CD4-positive, alpha-beta T cell treated with Interferon gamma for 1 hour (primary cell): ENCODE measurements around the gene MAGEC1.
"Not testable (repeated sequence)": the region's sequence is repeated elsewhere in the genome, so short reads cannot be mapped to it uniquely, and the experiment has no call there.

Source experiments
- DNase-seq: peaks from one replicate; pipeline ENCODE4 v3.0.0-alpha.2; 2020

MAGEC1 gene, protein sequence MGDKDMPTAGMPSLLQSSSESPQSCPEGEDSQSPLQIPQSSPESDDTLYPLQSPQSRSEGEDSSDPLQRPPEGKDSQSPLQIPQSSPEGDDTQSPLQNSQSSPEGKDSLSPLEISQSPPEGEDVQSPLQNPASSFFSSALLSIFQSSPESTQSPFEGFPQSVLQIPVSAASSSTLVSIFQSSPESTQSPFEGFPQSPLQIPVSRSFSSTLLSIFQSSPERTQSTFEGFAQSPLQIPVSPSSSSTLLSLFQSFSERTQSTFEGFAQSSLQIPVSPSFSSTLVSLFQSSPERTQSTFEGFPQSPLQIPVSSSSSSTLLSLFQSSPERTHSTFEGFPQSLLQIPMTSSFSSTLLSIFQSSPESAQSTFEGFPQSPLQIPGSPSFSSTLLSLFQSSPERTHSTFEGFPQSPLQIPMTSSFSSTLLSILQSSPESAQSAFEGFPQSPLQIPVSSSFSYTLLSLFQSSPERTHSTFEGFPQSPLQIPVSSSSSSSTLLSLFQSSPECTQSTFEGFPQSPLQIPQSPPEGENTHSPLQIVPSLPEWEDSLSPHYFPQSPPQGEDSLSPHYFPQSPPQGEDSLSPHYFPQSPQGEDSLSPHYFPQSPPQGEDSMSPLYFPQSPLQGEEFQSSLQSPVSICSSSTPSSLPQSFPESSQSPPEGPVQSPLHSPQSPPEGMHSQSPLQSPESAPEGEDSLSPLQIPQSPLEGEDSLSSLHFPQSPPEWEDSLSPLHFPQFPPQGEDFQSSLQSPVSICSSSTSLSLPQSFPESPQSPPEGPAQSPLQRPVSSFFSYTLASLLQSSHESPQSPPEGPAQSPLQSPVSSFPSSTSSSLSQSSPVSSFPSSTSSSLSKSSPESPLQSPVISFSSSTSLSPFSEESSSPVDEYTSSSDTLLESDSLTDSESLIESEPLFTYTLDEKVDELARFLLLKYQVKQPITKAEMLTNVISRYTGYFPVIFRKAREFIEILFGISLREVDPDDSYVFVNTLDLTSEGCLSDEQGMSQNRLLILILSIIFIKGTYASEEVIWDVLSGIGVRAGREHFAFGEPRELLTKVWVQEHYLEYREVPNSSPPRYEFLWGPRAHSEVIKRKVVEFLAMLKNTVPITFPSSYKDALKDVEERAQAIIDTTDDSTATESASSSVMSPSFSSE

DNA sequence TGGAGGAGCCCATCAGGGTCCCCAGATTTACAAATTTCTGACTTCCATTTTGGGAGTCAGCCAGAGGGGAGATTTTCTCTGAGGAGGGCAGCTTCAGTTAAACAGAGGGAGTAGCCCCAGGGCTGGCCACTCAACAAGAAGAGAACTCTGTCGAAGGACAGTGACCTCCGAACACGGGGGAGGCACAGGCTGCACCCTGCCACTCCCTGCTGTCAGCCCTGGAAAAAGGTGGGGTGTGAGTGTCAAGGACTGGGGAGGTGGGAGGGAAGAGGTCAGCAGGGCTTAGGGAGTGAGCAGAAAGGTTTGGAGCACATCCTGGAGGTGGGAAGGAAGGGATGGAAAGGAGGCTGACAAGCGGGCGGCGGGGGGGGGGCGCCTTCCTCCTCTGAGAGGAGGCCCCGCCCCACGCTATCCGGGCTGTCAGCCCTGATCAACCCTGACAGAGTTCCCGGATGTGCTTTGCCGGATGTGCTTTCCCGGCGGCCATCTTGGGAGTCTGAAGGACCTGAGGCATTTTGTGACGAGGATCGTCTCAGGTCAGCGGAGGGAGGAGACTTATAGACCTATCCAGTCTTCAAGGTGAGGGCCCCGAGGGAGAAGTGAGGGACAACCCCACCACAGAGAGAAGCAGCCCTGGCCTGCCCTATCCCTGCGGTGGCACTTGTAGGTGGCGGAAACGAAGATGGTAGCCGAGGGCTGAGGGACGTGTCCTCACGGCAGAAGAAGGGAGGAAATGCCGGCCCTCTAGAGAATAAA, at the start of gene MAGEC1:
TSS of gene MAGEC1 (plus strand) at position 495 of the 756 bp plus-strand sequence. CDS start 1,179 bp downstream, outside the sequence.
- no peak for DNase-seq

DNA sequence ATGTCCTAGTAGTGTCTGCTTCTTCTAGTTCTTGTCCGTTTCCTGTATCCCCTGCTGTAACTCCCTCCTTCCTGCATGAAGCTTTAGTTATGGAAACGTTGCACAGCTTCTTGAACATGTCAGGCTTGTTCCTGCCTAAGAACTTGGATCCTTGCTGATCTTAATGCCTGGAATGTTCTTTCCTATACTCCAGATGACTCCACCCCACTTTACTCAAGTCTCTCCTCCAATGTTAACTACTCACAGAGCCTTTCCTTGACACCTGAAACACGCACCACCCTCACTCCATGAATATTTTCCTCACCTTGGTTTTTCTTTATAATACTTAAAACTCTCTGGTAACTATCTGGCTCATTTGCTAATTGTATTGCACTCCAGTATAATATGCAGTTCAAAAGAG, 46.2 kb upstream of the MAGEC1 start:
- no peak for DNase-seq

DNA sequence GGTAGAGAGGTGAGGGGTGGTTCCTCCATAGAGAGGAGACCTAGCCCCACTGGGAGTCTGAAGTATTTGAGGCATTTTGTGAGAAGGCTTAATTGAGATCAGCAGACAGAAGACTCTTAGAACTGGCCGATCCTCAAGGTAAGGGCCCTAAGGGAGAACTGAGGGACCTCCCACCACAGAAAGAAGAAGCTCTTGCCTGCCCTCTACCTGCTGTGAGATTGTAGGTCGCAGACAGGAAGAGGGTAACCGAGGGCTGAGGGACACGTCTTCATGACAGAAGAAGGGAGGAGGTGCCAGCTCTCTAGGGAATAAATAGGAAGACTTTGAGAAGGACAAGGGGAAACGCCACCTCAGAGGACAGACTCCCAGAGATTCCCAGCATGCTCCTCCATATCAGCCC, 24.1 kb upstream of the MAGEC1 start:
- DNase-seq, result no peak

DNA sequence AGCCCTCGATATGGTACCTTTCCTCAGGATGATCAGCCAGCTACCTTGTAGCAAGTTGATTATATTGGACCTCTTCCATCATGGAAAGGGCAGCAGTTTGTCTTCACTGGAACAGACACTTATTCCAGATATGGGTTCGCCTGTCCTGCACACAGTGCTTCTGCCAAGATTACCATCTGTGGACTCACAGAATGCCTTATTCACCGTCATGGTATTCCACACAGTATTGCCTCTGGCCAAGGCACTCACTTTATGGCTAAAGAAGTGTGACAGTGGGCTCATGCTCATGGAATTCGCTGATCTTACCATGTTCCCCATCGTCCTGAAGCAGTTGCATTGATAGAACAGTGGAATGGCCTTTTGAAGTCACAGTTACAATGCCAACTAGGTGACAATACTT, 14.9 kb upstream of the MAGEC1 start:
- DNase-seq, result not testable (repeated sequence)

DNA sequence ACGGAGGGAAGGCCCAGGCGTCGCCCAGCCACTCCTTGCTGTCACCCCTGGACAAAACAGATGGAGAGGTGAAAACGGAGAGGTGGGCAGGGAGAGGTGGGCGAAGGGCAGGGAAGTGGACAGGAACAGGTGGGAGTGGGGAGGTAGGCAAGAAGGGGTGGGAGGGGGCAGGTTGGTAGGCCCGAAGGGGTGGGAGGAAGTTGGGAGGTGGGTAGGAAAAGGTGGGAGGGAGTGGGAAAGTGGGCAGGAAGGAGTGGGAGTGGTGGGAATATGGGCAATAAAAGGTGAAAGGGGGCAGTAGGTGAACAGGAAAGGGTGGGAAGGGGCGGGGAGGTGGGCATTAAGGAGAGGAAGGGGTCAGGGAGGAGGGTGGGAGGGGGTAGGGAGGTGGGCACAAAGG, 9.0 kb upstream of the MAGEC1 start:
- DNase-seq, result no peak

DNA sequence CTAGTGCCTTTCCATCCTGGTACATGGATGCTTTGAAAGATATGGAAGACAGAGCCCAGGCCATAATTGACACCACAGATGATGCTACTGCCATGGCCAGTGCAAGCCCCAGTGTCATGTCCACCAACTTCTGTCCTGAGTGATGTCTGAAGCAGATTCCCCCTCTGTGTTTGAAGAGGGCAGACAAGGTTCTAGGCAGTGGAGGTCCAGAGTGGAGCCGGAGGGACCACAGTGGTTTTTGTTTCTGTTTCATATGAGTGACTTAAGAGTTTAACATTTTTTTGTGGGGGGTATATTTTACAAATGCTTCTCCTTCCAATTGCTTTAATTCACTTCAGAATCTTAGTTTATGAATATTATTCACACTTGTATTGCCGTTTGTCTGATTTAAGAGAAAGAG, 6.0 kb upstream of the MAGEC1 start:
- no peak for DNase-seq

DNA sequence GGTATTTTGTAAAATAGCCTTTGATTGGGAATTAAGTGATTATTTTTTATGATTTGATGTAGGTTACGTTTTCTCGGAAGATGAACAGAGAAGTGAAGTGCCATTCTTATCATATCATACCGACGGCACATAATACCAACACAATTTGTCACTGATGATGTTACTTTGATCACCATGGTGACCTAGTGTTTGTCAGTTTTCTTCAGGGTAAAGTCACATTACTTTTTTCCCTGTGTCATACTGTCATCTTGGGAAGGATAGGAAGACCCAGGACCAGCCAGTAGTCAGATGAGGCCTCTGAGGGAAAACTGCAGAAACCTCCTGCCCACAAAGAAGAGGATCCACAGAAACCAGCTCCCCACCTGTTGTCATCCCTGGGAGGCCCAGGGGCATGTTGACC, 1.3 kb upstream of the MAGEC1 start:
- no peak for DNase-seq

DNA sequence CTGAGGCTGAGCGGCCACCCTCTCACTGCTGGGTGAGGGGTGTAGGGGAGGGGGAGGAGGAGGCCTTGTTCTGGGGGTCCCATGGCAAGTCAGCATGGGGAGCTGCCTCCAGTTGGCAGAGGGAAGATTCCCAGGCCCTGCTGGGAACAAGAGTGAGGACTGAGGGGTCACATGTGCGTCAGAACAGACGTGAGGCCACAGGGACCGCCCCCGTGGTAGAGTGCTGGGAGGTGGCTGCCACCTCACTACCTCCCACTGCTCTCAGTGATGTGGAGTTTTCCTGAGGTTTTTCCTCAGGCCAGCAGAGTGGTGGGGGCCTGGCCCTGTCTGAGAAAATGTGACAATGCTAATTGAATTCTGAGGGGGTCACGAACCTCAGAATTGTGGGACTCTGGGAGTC, 568 bp downstream of the MAGEC1 start:
- DNase-seq, result no peak

DNA sequence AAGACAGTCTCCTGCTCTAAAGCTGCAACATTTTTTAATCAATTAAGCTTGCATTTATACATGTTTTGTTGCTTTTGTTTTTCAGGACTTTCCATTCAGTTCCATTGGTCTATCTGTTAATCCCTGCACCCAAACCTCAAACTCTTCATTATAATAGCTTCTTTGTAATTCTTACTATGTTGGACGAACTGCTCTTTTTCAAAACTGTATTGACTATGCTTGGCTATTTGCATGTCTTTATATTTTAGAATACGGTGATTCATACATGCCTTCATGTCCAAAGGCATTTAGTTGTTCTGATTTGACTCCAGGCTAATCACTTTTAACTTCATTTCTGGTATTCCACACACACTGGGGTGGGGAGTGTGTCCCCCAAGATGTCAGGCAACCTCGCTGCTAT, 14.1 kb downstream of the MAGEC1 start:
- no peak for DNase-seq

DNA sequence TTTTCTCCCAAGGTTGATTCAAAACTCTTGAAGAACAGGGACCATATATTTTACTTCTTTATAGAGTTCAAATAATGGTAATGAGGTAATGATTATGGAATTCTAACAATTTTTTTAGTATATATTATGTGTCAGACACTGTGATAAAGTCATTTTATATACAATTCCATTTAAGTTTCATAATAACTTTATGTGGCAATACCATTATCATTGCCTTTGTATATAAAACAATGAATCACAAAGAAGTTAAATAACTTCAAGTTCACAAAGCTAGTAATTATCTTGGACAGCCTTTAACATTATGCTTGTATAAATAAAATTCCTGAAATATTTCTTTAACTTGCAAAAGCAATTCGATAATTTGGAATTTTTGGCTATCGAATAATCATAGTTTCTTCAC, 20.6 kb downstream of the MAGEC1 start:
- DNase-seq, result no peak

DNA sequence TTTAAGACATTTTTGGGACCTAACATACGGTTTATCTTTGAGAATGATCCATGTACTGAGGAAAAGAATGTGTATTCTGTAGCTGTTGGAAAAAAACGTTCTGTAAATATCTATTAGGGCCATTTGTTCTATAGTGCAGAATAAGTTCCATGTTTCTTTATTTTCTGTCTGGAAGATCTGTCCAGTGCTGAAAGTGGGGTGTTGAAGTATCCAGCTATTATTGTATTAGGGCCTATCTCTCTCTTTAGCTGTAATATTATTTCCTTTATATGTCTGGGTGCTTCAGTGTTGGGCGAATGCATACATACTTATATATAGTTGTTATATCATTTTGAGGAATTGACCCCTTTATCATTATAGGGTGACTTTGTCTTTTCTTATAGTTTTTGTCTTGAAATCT, 24.7 kb downstream of the MAGEC1 start:
- no peak for DNase-seq

DNA sequence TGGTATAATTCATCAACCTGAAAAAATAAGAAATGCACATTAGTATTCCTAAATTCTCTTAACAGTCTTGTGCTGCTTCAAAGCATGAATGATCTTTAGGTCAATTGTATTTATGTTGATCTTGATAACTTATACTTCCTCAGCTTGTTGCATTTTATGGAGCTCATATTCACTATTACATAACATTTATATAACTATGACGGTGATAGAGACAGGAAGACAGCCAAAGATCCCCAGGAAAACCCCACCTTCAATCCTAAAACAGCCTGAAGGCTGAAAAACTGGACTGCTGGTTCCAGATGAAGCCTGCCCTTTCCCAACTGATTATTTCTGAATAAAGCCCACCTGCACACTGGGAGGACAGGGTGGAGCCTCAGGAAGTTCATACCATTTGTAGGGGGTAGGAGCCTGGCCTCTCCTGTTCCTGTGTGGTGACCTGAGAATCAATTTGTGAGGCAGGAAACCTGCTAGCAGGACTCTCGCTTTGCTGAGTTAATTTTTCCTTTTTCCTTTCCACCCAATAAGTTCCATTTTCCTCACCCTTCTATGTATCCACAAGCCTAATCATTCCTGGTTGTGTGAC, 30.5 kb downstream of the MAGEC1 start:
- no peak for DNase-seq

DNA sequence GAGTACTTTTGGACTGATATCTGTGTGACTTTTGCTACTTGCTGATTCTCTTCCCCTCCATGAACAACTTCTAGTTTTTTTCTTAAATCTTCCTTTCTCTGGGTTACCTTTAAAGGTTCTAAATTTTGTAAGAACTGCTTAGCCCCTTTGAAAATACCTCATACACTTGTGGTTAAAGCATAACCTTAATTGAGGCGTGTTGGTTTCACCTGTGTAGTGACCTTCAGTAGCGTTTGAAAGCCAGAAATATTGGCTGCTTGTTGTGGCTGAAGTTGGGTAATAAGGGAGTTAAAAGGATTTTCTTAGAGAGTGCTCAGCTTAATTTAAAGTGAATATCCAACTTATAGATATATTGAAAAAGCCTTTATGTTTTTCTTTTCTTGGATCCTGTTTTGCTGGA, 32.0 kb downstream of the MAGEC1 start:
- no peak for DNase-seq

DNA sequence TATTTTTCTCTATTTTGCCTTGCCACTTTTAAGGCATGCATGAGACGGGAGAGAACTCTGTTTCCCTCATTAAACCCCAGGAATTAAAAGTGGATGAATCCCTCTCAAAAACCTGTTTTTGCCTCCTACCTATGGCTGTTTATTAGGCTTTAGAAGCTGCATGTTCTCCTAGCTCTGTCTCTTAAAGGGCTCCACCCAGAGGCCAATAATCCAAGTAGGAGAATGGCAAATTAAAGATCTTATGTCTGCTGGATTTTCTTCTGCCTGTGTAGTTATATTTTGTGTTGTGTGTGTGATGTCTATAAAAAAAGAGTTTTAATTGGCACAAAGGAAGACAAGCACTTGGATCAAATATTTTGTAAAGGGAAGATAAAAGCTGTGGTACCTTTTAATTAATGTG, 32.4 kb downstream of the MAGEC1 start:
- no peak for DNase-seq

DNA sequence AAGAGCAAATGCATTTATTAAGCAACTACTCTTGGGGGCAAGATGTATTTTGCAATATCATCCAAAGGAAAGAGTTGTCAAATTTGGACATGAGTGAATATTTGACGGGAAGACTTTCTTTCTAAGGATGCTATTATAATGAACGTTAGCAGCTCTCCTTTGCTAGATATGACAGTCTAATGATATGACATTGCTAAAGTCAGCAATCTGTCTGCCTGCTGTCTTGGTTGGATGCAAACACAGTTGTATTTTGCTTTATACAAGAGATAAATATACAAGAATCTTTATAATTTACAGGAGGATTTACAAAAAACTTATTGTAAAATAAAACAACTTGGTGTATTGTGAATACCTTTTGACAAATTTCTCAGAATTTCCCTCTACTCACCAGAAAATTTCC, 37.5 kb downstream of the MAGEC1 start:
- no peak for DNase-seq

DNA sequence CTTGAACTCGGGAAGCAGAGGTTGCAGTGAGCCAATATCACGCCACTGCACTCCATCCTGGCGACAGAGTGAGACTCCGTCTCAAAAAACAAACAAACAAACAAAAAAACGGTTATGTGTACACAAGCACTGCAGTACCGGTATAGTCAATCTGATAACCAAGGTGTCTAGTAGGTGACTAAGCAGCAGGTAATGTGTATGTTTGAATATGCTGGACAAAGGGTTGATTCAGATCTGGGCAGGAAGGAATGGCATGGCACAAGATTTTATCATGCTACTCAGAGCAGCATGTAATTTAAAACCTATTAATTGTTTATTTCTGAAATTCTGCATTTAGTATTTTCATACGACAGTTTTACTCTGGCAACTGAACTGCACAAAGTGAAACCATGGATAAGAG, 41.7 kb downstream of the MAGEC1 start:
- no peak for DNase-seq

DNA sequence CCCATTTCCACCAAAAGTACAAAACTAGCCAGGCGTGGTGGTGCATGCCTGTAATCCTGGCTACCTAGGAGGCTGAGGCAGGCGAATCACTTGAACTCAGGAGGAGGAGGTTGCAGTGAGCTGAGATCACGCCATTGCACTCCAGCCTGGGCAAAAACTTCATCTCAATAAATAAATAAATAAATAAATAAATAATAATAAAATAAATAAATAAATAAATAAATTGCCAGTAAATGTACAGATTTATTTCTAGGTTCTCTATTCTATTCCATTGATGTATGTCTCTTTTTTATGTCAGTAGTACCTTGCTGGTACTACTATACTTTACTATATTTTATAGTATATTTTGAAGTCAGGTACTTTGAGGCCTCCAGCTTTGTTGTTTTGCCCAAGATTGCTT, 43.7 kb downstream of the MAGEC1 start:
- DNase-seq, result no peak

DNA sequence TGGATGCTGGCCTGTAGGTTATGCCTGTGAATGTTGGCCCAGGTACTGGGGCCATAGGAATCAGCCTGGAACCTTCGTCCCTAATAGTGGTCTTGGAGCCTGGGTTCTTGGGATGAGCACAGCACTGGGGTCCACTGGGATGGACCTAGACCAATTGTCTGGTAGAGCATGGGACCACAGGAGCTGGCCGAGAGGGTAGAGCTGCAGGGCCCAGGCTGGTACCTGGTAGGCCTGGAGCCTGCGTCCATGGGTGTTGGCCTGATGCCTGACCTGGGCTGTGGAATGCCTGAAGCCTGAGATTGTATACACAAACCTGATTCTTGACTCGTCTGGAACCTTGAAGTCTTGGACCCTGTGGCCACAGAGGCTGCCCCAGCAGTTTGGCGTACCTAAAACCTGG, 48.9 kb downstream of the MAGEC1 start:
- DNase-seq, result no peak

DNA sequence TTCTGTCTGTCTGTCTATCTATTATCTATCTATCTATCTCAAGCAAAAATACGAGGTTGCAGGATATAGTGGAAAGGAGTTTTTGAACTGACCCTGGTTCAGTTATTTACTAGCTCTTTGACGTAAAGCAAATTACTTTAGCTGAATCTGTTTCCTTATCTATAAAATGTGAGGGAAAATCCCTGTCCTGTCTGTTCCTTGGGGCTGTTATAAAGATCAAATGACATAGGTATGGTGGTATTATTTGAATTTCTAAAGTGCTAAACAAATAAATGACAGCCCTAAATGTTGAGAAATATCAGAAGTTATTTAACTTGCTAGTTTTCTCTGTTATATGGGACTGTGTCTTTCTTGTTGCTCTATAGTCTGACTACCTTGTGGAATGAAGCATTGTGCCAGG, 55.0 kb downstream of the MAGEC1 start:
- no peak for DNase-seq
